ENCODE data around the gene CPNE5.

DNA sequence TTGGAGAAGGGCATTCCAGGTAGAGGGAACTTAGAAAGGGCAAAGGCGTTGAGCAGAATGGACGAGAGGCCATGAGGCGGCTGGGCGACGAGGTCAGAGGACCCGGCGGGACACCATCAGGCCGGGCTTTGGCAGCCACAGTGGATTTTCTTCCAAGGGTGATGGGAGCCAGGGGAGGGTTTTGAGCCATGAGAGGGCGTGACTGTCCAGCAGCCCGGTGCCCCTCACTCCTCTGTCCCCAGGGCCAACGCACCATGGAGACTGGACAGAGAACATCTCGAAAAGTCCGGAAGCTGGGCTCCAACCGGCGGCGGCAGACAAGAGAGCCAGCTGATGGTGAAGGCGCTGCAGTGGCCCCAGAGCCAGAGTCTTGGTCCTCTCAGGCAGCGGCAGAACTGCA lies 135.3 kb downstream of the CPNE5 start:
- no peak for TF ChIP-seq CTCF (IDR thresholded peaks at IDR 0.05)
- TF ChIP-seq POLR2A (IDR thresholded peaks at IDR 0.05) = no peak
- TF ChIP-seq EP300 (IDR thresholded peaks at IDR 0.05) = no peak

Data from ovary (tissue), 3 donors.